GM19467 (cell line): ENCODE measurements around the gene KRTAP6-1.

Experiments
- ATAC-seq: cut with Tn5 transposase; IDR thresholded peaks from one replicate; pipeline ENCODE4 v1.9.1; 2021; ENCODE audit warnings: mild to moderate bottlenecking, moderate library complexity; ENCODE audit not compliant: unreplicated experiment

Gene KRTAP6-1

DNA sequence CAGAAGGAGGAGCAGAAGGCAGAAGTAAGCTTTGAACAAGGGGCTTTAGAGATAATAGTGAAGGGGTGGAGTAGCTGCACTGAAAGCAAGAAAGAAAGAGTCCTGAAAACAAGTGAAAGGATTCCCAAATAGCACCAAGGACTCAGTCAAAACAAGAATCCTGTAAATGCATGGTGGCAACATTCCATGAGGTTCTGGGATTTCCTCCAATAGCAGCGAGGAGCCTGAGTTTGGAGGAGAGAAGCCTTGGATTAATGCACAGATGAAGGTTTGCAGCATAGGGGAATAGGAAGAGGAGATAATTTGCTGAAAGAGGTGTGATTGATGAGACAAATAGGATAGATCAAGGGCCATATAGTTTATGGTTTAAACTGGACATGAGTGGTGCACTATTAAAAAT, 34.4 kb downstream of the KRTAP6-1 start:
- ATAC-seq = no peak

GRCh38 chr21:30577766-30578165, 36.0 kb downstream of the KRTAP6-1 start:
- no peak for ATAC-seq

DNA sequence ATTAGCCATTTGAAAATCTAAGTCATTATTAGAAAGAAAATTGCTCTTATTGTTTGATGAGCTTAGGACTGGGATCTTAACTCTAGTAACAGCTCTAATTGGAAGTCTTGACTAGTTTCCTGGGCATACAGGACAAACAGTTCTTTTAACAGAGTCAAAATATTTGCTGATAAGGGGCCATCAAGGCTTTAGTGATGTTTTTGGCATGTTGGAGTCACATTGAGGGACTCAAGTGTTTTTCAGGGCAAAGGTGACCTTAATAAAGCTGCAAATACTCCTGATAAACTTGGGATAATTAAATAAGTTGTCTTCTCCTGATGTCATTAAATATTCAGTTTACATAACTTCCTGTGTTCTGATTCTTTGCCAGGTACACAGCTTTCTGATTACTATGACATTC, 46.1 kb downstream of the KRTAP6-1 start:
- no peak for ATAC-seq

GRCh38 chr21:30563630-30564029, 50.1 kb downstream of the KRTAP6-1 start:
- ATAC-seq = no peak
